Stimulated activated CD4-positive, alpha-beta T cell treated with anti-CD3 and anti-CD28 coated beads, Interleukin-4, amount 100 ng/mL, for 48 hours (primary cell): ENCODE data around the gene MYO1B.
"Not testable (repeated sequence)": the region's sequence is repeated elsewhere in the genome, so short reads cannot be mapped to it uniquely, and the experiment has no call there.

Source experiments
- DNase-seq, 2 donors: peaks; one replicate each; pipeline ENCODE4 v3.0.0-alpha.2; 2020; ENCODE audit warnings: low read depth in 2 of 2

The MYO1B gene

DNA sequence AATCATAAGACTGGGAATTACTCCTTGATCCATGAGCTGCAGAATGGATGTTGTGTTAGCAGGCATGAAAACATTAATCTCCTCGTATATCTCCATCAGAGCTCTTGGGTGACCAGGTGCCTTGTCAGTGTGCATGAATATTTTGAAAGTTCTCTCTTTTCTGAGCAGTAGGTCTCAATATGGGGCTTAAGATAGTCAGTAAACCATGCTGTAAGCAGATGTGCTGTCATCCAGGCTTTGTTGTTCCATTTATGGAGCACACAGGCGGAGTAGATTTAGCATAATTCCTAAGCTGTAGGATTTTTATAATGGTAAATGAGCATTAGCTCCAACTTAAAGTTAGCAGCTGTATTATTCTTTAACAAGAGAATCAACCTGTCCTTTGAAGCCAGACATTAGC lies 160.3 kb downstream of the MYO1B start:
- no peak for DNase-seq

DNA sequence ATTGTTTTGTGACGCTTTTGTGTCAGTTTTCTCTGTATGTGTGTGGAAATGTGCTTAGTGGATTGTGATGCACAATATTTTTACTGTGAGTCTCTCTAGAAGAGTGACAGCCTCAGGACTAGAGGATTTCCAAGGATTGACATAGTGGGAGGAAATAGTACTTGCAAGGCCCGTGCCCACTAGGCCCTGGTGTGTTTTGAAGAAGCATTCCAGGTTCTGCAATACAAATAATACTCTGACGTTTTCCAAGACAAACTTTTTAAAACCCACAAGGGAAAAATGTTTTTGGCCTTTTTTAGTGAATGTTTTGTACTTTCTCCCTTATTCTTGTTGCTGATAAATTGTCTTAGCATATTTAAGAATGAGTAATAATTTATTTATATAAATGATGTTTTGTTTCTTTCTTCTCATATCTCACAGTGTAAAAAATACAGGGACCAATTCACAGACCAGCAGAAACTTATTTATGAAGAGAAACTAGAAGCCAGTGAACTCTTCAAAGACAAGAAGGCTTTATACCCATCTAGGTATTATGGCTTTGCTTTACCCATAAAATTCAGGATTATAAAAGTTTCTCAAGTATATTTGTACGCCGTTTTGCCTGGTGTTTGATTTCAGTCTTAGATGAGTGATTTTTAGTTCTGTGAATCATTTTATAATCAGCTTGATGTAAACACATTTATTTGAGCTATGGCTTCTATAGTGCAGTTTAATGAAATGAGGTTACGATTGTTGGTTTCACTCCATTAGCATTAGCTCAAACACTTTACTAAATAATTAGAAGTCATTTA lies 165.6 kb downstream of the MYO1B start:
- no peak for DNase-seq

DNA sequence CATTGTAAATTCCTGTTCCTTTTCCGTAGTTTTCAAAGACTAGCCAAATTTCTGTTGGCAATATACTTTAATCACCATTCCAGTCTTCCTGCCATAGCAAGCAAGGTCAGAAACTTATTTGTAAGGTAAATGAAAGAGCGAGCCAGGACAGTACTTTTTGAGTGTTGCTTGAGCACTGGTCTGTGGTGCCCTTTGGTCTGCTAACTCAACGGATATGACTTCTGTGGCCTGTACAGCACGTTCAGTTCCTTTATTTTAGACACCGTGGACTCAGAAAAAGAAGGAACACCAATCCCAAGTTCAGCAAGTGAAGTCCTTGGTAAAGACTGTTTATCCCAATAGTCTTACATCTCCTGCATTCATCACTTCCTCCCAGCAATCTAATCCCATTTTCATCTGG lies 166.3 kb downstream of the MYO1B start:
- no peak for DNase-seq

DNA sequence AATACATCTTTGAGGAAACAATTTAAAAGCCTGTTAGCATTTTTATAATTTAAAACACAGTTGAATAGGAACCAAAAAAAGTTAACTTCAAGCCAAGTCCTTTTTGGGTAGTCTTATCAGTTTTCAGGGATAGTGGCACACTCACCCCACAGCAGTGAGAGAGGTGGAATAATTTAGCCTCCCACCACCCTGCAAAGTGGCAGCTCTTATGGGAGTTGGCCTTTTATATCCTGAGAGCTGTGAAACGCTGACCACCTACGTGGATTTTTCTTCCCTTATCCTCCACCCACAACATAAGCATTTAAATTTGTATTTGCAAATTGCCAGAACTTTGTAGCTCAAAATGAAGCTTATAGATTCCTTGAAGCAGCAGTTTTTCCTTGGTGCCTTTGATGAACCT lies 167.1 kb downstream of the MYO1B start:
- DNase-seq: no peak

DNA sequence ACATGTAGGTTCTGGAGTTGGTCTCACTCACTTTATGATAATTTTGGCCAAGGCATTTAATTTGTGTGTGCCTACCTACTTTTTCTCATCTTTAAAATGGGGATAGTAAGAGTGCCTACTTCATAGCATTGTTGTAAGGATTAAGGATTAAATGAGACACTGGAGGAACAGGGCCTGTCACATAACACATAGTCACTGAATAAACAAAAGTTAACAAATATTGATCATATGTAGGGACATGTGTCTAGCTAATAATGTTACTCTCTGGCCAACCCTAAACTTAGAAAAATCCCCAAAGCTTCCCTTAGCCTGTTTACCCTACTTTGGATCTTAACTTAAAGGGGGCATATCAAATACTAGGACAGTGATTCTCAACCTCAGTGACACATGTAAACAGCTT lies 169.9 kb downstream of the MYO1B start:
- DNase-seq: no peak

DNA sequence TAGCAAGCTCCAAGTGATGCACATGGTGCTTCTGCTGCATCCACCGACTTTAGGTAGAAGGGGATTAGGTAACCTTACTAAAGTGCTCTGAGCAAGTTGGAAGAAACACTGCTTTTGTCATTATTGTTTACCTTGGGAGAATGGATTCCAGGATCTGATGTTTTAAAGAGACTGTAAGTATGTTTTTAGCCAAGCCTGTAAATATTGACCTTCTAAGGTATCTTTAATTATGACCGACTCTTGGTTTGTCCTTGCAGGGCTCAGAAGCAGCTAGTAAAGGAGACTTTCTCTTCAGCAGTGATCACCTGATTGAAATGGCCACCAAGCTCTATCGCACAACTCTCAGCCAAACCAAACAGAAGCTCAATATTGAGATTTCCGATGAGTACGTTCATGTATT lies 170.7 kb downstream of the MYO1B start:
- DNase-seq: no peak

DNA sequence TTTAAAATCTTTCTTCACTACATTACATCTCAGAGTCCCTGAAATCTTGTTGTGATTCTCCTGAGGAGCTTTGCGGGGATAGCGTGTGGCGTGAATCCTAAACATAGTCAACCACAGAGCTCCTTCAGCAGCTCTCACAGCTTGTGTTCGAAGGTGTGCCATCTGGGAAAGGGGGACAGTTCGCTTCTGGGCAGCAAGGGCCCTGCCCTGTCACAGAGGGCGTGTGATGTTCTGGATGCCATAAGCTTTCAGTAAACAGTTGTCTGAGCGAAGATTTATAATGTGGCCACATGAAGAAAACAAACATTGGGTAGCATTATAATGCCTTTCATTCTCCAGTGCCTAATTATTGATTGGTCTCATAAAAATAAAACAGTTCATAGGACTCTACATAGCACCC lies 172.5 kb downstream of the MYO1B start:
- no peak for DNase-seq

DNA sequence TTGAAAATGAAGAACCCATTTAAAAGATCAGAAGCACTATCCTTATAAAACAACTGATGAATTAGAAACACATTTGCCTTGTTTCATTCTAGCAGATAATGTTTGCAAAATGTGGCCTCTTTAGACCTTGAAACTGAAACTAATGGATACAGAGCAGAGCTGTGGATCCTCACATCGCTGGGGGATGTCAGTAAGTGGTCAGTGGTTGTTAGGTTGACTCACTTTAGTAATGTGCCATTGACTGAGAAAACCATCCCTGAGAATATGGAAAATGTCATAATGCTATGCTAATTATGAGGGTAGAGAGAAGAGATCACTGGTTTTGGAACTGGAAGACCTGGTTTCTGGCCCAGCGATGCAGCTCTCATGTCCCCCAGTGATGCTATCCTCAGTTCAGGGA lies 176.7 kb downstream of the MYO1B start:
- DNase-seq: no peak

DNA sequence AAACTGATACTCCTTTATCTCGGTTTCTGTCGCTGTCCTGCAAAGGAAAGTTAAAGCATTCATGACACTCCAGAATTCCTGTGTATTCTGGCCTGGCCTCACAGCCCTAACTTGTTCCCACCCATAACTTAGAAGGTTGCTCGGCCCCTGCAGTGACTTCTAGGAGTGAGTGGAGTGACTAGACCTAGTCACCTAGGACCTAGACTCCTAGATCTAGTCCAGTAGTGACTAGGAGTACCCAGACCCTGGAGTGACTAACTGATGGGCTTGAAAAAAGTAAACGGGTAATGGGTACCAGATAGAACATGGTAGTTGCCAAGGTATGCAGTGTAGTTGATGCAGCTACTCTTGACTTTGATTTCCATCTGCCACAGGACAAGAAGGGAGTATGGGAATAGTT lies 181.8 kb downstream of the MYO1B start:
- no peak for DNase-seq

DNA sequence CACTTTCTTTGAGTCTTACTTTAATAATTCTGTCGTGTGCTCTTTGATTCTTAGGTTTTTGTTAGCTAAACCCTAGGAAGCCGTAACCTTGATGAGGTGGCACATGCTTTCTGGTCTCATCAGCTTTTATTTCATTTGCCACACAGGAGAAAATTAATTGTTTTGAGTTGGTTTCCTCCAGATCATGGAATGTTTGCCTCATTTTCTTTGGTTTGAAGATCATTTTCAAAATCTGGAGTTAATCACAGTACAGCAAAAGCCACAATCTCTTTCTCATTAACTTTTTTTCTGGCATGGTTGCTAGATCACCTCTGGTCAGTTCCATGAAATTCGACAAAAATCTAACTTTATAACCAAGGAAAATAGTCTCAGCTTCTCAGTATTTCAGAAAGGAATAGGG lies 182.9 kb downstream of the MYO1B start:
- DNase-seq: no peak

DNA sequence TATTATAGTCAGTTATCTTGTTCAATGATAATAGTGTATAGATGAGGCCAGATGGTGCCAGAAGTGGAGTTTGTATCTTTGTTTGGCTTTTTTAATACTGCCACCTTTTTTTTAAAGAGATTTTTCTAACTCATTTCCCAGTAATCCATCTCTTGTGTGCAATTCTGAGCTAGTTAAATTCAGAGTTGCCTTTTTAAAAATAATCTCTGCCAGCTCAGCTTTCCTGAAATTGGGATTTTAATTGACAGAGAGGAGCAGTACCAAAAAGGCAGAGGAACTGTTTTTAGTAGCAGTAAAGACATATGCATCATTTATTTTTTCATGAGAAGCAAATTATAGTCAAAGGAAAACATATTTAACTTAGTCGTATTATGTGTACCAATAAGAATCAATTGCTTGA lies 185.3 kb downstream of the MYO1B start:
- no peak for DNase-seq

DNA sequence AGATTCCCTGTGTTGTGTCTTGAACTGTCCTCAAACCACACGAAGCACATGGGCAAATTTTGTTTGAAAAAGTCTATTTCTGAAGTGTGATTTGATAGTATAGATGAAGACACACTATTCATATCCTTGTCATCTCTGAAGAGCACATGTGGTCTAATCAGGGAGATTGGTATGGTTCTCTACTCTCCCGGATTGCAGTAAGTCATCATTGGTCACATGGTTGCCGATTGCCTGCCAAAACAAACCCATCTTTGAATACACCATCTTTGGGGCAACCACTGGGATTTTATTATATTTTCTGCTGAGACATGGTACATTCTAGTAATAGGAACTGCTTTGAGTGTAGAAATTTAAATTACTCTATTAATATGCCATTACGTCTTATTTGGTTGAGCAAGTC lies 186.9 kb downstream of the MYO1B start:
- DNase-seq: no peak

DNA sequence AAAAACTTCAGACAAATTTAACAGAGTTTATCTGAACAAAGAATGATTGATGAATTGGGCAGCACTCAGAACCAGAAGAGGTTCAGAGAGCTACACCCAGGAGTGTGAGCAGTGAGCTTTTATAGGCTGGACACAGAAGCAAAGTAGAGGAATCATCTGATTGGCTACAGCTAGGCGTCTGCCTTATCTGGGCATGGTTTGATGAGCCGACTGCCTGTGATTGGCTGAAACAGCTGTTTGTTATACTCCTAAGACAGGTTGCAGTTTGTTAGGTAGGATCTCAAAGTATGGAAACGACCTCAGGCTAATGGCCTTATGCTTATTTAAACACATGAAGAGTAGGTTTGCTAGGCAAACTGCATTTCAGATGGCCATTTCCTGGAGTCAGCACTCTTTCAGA lies 188.9 kb downstream of the MYO1B start:
- DNase-seq: no peak

DNA sequence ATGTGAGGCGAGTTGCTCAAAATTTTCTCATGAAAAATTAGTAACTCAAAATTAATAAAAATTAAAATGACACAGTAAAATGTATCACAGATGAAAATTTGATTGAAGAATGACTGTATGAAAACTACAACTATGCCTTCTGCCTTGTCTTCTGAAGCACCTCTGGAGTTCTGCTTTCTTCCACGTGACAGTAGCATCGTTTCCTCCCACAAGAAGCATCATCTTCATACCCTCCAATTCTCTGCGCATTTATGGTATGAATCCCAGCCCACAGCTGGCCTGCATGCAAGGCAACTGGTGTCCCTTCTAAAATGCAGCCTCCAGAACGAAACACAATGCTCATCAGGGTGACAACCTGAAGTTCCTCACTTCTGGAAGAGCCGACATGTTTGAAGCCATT lies 189.9 kb downstream of the MYO1B start:
- DNase-seq: no peak

DNA sequence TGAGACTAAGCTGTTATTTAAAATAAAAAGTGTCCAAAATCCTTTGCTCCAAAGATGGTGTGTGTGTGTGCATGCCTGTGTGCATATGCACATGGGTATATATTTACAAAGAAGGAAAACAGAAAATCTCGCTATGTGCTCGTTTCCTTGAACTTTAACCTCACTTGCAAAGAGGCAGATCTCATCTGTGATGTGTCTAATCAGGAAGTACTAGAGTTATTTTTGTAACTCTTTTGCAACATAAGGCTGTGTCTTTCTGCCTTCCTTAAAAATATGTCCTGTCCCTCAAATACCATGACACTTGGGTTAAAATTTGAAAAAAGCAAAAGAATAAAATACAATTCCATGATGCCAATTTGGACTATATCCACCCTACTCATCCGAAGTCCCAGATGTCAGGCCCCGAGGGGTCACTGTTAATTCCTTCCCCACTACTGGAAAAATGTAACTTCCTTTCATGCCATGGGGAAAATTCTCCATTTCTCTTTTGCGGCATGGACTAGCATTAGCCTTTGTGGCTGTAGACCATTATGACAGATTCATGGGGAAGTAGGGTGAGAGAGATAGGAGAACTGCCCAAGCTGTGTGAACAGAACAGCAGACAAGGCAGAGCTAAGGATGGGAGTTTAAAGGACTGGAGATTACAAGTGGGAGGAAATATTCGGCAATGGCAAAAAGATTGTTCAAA lies 191.3 kb downstream of the MYO1B start:
- no peak for DNase-seq

DNA sequence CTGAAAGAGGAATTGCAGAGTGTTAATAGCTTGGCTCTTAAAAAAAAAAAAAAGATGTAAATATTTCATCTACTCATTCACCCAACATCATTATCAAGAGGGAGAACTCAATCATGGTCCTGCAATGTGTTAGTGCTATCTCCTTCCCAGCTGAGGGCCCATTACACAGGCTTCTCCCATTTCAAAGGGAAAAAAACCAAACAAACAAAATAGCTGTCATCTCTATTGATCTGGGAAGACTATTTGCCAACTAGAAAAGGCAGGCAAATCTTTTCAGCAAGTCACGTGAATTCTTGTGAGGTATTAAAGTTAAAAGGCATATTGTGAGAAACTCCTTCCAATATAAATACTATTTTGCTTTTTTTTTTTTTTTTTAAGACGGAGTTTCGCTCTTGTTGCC lies 194.3 kb downstream of the MYO1B start:
- DNase-seq: no peak

DNA sequence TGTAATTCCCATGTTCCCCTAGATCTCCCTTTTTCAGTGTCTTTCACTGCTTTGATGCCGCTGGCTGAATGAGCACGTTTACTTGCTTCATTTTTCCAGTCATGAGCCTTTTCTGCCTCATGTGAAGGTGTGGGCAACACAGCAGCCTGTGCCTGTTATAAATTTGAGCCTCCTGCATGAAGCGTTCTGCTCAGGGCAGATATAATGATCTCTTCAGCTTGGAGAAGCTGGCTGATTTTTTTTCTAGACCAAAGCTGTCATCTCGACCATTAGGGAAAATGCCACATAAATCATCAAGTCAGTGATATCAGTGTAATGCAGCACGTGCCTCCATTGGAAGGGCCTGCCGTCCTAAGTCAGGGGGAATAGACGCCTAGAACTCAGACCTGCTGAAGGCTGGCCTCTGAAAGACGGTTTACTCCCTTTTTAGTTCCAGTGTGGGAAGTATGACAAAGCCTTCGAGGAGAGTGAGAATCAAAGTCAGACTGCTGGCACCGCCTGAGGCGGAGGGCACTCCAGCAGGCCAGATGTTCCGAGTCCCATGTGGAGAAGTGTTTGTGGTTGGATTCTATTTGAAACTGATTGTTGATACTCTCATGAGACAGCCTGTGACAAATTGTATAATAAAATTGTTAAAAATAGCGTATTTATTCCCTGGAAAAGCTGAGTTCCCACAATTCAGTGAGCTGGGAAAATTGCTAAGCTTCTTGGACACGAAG lies 196.5 kb downstream of the MYO1B start:
- no peak for DNase-seq

DNA sequence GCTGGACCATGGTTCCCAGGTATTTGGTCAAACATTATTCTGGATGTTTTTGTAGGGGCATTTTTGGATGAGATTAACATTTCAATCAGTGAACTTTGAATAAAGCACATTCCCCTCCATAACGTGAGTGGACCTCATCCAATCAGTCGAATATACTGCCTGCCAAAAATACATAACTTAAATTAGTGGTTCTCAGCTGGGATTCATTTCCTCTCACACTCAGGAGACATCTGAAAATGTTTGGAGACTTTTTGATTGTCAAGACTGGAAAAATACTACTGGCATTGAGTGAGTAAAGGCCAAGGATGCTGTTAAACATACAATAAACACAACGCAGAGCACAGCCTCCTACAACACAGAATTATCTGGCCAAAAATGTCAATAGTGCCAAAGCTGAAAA lies 198.2 kb downstream of the MYO1B start:
- no peak for DNase-seq

DNA sequence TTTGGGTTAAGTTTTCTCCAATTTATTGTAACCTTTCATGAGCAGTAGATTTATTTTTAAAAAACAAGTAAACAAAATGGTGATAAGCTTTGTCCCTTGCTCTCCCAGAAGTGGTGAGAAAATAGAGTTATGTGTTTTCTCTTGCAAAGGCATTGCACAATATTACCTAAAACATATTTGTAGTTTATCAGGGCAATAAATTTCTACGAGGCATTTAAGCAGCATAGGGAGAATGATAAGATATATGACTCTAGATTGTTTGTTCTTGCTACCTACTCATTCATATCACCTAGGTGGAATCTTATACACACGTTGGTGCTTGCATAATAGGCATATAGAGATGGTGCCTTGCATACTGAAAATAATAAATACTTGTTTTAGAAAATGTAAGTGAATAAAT lies 201.7 kb downstream of the MYO1B start:
- DNase-seq: no peak

DNA sequence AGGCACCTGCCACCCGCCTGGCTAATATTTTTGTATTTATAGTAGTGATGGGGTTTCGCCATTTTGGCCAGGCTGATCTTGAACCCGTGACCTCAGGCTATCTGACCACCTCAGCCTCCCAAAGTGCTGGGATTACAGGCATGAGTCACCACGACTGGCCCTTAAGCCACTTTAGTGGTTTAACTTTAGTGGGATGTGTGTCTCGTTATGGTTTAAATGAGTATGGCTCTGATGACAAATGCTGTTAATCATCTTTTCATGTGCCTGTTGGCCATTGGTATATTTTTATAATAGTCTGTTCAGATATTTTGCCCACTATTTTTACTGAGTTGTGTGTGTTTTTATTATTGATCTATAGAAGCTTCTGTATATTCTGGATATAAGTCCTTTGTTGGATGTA lies 205.9 kb downstream of the MYO1B start:
- no peak for DNase-seq

DNA sequence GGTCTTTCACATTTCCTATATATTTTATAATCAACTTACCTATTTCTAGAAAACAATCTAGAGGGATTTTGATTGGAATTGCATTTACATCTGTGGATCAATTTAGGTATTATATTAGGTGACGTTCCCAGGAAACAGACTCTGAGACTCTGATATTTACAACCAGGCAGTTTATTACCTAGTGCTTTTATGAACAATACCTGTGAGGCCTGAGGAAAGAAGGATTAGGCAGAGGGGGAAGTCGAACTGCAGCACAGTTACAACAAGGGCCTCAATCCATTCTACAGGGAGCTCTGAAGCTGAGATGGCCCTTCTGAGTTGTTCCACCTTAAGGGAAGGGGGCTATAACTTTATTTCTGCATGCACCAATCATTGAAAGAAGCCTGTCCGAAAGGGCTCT lies 206.9 kb downstream of the MYO1B start:
- DNase-seq: no peak

DNA sequence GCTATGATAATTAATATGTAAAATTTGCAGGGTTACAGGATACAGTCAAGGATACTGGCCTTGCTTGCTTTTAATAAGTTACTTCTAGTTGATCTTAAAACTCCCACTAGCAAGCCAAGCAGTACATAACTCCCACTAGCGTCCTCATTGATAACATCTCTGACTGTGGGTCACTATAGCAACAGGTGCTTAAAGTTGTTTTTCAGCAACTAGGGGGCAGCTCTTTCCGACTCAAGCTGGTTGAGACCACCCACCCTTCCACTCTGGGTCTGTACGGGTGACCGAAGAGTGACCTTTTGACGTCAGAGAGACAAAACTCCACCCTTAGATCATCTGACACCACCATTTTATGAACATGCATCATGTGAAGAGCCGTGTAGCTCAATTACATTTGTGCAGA lies 208.6 kb downstream of the MYO1B start:
- DNase-seq: no peak

DNA sequence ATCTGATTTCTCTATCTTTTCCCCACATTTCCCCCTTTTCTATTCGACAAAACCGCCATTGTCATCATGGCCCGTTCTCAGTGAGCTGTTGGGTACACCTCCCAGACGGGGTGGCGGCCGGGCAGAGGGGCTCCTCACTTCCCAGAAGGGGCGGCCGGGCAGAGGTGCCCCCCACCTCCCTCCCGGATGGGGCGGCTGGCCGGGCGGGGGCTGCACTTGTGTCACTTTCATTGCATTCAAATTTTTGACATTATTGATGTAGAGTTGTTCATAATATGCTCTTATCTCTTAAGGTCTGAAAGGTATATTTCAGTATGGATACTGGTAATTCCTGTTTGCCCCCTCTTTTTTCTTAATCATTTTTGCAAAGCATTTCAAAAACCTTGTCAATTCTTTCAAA lies 211.3 kb downstream of the MYO1B start:
- not testable (repeated sequence) for DNase-seq
